ENCODE data around the gene RUVBL2.
"Not testable (repeated sequence)": the region's sequence is repeated elsewhere in the genome, so short reads cannot be mapped to it uniquely, and the experiment has no call there.

Gene RUVBL2

DNA sequence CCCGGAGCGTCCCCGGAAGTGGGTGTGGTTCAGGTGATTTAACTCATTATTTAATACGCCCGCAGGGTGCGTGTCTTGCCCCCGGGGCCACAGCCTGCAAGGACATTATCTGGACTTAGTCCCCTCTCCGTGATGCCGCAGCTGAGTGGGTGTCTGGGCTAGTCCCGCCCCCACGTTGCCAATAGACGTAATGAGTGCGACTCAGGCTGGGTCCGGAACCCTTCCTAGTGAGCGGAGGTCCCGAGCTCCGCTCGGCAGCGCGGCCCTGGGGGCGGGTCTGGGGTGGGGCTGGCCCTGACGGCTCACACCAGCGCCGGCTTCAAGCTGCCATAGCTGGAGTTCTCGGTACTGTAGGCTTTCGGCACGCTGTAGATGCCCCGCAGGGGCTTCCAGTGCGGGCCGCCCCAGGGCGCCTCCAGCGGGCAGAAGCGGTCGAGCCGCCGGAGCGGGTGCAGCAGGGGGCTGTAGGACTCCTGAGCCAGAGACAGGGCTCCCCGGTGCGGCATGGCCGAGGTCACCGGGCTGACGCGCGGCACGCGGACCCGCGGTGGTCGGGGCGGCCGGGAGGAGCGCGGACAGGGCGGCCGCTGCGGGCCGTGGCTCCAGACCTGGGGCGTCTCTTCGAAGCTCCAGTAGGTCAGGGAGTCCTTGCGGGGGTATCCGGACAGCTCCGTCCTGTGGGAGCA lies 24.1 kb downstream of the RUVBL2 start:
- no CpG with 5 or more reads among the region's 62 CpGs for WGBS (ENCODE audit: insufficient coverage, insufficient read length)
- H3K4me3 ChIP-seq (ENCODE audit: low read length) = peak overlapping the region; percentile 35; the same call in 1 of the 2 replicates
- no peak for DNase-seq (ENCODE audit: low read depth, low spot score)
- no peak overlapping the region for H3K27ac ChIP-seq (ENCODE audit: low read length)
- peaks cover 8% of the 10 kb centered on the region for H3K4me1 ChIP-seq (ENCODE audit: control insufficient read depth, insufficient read depth, low read length)
- H3K27me3 ChIP-seq (ENCODE audit: control insufficient read depth, insufficient read depth, low read length) = no peaks in the 10 kb centered on the region; the same call in 1 of the 2 replicates
- peaks cover 21% of the 10 kb centered on the region for H3K36me3 ChIP-seq (ENCODE audit: control insufficient read depth, insufficient read depth, low read length)
- H3K9me3 ChIP-seq (ENCODE audit: control insufficient read depth, insufficient read depth, low read length) = no peaks in the 10 kb centered on the region

GRCh38 chr19:49018388-49019241 lies 24.9 kb downstream of the RUVBL2 start:
- peaks cover 21% of the 10 kb centered on the region for H3K36me3 ChIP-seq (ENCODE audit: control insufficient read depth, insufficient read depth, low read length)
- H3K27me3 ChIP-seq (ENCODE audit: control insufficient read depth, insufficient read depth, low read length); H3K4me1 ChIP-seq (ENCODE audit: control insufficient read depth, insufficient read depth, low read length); DNase-seq (ENCODE audit: low read depth, low spot score); H3K27ac ChIP-seq (ENCODE audit: low read length); H3K9me3 ChIP-seq (ENCODE audit: control insufficient read depth, insufficient read depth, low read length); H3K4me3 ChIP-seq (ENCODE audit: low read length): not testable (repeated sequence)
- WGBS (ENCODE audit: insufficient coverage, insufficient read length) = no CpG with 5 or more reads among the region's 50 CpGs

DNA sequence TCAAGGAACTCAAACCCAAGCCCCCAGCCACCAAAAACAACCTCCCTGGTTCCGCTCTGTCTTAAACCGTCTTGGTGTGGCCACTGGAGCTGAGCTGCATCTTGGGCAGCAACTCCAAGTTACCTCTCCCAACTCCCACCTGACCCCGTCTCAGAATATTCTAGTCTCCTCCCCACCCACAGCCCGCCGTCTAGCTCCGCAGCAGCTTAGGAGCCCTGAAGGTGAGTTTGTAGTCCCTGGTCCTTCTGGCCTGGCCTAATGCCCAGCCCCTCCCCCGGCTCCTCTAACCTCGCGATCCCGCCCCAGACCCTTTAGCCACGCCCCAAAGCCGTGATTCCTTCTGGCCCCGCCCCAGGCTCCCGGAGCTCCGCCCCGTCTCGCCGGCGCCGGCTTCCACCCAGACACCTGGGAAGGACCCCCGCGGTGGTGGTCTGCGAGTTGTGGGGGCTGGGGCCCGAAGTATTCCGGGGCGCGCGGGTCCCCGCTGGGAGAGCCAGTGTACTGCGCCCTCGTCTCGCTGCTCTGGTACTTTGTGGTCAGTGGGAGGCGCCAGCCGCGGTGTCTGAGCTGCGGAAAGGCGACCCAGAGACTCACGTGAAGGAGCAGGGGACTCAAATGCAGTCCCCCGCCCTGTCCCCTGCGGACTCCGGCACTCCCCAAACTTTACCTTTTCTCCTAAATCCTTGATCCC lies 25.7 kb downstream of the RUVBL2 start:
- no peak for DNase-seq (ENCODE audit: low read depth, low spot score)
- H3K36me3 ChIP-seq (ENCODE audit: control insufficient read depth, insufficient read depth, low read length) = peaks cover 15% of the 10 kb centered on the region
- H3K4me1 ChIP-seq (ENCODE audit: control insufficient read depth, insufficient read depth, low read length) = peaks cover 8% of the 10 kb centered on the region
- H3K27ac ChIP-seq (ENCODE audit: low read length) = no peak overlapping the region
- no peaks in the 10 kb centered on the region; the same call in 1 of the 2 replicates for H3K27me3 ChIP-seq (ENCODE audit: control insufficient read depth, insufficient read depth, low read length)
- peak overlapping the region; percentile 7; the same call in 1 of the 2 replicates for H3K4me3 ChIP-seq (ENCODE audit: low read length)
- no peaks in the 10 kb centered on the region for H3K9me3 ChIP-seq (ENCODE audit: control insufficient read depth, insufficient read depth, low read length)
- WGBS (ENCODE audit: insufficient coverage, insufficient read length) = no CpG with 5 or more reads among the region's 41 CpGs

DNA sequence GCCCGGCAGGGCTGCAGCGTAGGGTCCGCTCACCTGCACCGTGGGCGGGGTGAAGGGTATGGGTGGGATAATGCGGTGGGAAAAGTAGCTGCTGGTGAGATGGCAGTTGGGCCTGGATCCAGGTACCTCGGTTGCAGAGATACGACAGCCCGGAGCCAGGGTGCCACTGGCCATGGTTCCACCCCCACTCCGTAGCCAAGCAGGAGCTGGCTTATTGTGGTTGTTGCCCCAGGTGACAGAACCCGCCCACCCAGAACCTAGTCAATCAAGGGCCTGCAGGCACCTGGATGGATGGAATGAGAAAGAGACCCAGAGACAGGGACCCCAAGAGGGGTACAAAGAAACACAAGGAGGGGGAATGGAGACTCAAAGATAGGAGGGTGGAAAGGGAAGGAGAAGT lies 26.7 kb downstream of the RUVBL2 start:
- H3K9me3 ChIP-seq (ENCODE audit: control insufficient read depth, insufficient read depth, low read length) = no peaks in the 10 kb centered on the region
- no peak for DNase-seq (ENCODE audit: low read depth, low spot score)
- WGBS (ENCODE audit: insufficient coverage, insufficient read length) = no CpG with 5 or more reads among the region's 11 CpGs
- H3K27ac ChIP-seq (ENCODE audit: low read length) = no peak overlapping the region
- no peak overlapping the region for H3K4me3 ChIP-seq (ENCODE audit: low read length)
- peaks cover 6% of the 10 kb centered on the region for H3K36me3 ChIP-seq (ENCODE audit: control insufficient read depth, insufficient read depth, low read length)
- H3K27me3 ChIP-seq (ENCODE audit: control insufficient read depth, insufficient read depth, low read length) = no peaks in the 10 kb centered on the region; the same call in 1 of the 2 replicates
- peaks cover 8% of the 10 kb centered on the region for H3K4me1 ChIP-seq (ENCODE audit: control insufficient read depth, insufficient read depth, low read length)

- Histone ChIP-seq H3K4me3 (ENCODE audit: low read length) (no peak overlapping the region), H3K4me1 (ENCODE audit: control insufficient read depth, insufficient read depth, low read length) (peaks cover 8% of the 10 kb centered on the region), H3K27me3 (ENCODE audit: control insufficient read depth, insufficient read depth, low read length) (no peaks in the 10 kb centered on the region; the same call in 1 of the 2 replicates), H3K9me3 (ENCODE audit: control insufficient read depth, insufficient read depth, low read length) (no peaks in the 10 kb centered on the region), H3K27ac (ENCODE audit: low read length) (no peak overlapping the region), H3K36me3 (ENCODE audit: control insufficient read depth, insufficient read depth, low read length) (peaks cover under 1% of the 10 kb centered on the region; the same call in 1 of the 2 replicates)
- WGBS (ENCODE audit: insufficient coverage, insufficient read length) = no CpG with 5 or more reads among the region's 16 CpGs
- no peak for DNase-seq (ENCODE audit: low read depth, low spot score)
These were observed 27.5 kb downstream of the RUVBL2 start for GRCh38 chr19:49020931-49021895.

- WGBS (ENCODE audit: insufficient coverage, insufficient read length) = no CpG with 5 or more reads among the region's 9 CpGs
- H3K27me3 ChIP-seq (ENCODE audit: control insufficient read depth, insufficient read depth, low read length) = no peaks in the 10 kb centered on the region; the same call in 1 of the 2 replicates
These were observed 28.4 kb downstream of the RUVBL2 start for GRCh38 chr19:49022116-49022515.

DNA sequence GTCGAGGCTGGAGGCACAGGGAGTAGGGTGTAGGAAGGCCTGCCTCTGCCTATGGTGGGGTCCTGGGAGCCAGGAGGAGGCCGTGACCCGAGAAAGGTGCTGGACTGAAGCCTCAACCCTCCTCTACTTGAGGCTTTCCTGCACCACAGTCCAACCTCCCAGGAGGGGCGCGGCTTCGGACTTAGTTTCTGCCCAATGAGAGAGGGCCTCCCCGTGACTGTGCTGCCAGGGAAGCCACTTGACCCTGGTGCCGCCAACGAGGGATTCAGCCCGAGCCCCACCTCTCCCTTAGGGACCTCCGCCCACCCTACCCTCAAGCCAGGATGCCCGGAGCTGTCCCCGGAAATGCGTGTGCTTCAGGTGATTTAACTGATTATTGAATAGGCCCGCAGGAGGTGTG lies 30.5 kb downstream of the RUVBL2 start, which contains the start of gene CGB3:
Gene CGB3 (minus strand): TSS at position 101 of the 400 bp plus-strand sequence. CDS start 362 bp downstream, outside the sequence.
- WGBS (ENCODE audit: insufficient coverage, insufficient read length) = no CpG with 5 or more reads among the region's 15 CpGs
- H3K27ac ChIP-seq (ENCODE audit: low read length); DNase-seq (ENCODE audit: low read depth, low spot score); H3K4me3 ChIP-seq (ENCODE audit: low read length); H3K9me3 ChIP-seq (ENCODE audit: control insufficient read depth, insufficient read depth, low read length); H3K27me3 ChIP-seq (ENCODE audit: control insufficient read depth, insufficient read depth, low read length); H3K4me1 ChIP-seq (ENCODE audit: control insufficient read depth, insufficient read depth, low read length); H3K36me3 ChIP-seq (ENCODE audit: control insufficient read depth, insufficient read depth, low read length): not testable (repeated sequence)

More at GRCh38 chr19:49022116-49022515, 28.4 kb downstream of the RUVBL2 start:
- no peak overlapping the region for H3K4me3 ChIP-seq (ENCODE audit: low read length)
- peaks cover 8% of the 10 kb centered on the region for H3K4me1 ChIP-seq (ENCODE audit: control insufficient read depth, insufficient read depth, low read length)
- no peaks in the 10 kb centered on the region for H3K9me3 ChIP-seq (ENCODE audit: control insufficient read depth, insufficient read depth, low read length)
- H3K27ac ChIP-seq (ENCODE audit: low read length) = no peak overlapping the region
- no peaks in the 10 kb centered on the region for H3K36me3 ChIP-seq (ENCODE audit: control insufficient read depth, insufficient read depth, low read length)
- DNase-seq (ENCODE audit: low read depth, low spot score) = no peak

- DNase-seq (ENCODE audit: low read depth, low spot score); H3K4me3 ChIP-seq (ENCODE audit: low read length); H3K4me1 ChIP-seq (ENCODE audit: control insufficient read depth, insufficient read depth, low read length); H3K36me3 ChIP-seq (ENCODE audit: control insufficient read depth, insufficient read depth, low read length); H3K27me3 ChIP-seq (ENCODE audit: control insufficient read depth, insufficient read depth, low read length); H3K9me3 ChIP-seq (ENCODE audit: control insufficient read depth, insufficient read depth, low read length); H3K27ac ChIP-seq (ENCODE audit: low read length): not testable (repeated sequence)
- WGBS (ENCODE audit: insufficient coverage, insufficient read length) = no CpG with 5 or more reads among the region's 6 CpGs
These were observed 31.4 kb downstream of the RUVBL2 start for GRCh38 chr19:49025088-49025487.

DNA sequence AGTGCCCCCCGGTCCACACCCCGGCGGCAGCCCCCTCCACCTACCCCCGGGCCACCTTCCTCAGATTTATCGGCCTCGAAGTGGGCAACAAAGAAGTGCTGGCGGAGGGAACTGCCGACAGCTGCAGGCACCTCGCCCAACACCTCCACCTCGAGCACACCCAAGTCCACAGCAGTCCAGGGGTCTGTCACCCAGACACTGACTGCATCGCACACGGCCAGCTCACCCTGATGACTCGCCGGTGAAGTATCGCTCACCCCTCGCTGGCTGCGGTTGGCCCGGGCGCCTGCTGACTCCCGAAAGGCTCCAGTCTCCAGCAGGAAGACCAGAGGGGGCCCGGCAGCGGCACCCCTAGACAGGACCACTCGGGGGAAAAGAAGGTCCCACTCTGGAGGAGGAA lies 31.9 kb downstream of the RUVBL2 start:
- not testable (repeated sequence) for H3K27me3 ChIP-seq (ENCODE audit: control insufficient read depth, insufficient read depth, low read length); H3K27ac ChIP-seq (ENCODE audit: low read length); DNase-seq (ENCODE audit: low read depth, low spot score); H3K36me3 ChIP-seq (ENCODE audit: control insufficient read depth, insufficient read depth, low read length); H3K9me3 ChIP-seq (ENCODE audit: control insufficient read depth, insufficient read depth, low read length); H3K4me1 ChIP-seq (ENCODE audit: control insufficient read depth, insufficient read depth, low read length); H3K4me3 ChIP-seq (ENCODE audit: low read length)
- no CpG with 5 or more reads among the region's 23 CpGs for WGBS (ENCODE audit: insufficient coverage, insufficient read length)
